Epidermal melanocyte (primary cell): ENCODE results near the gene FHDC1.

ENCODE experiments used
- DNase-seq: peaks from one replicate; pipeline ENCODE4 v3.0.0; 2011; ENCODE audit warnings: low spot score; ENCODE audit not compliant: insufficient read length

FHDC1 gene

DNA sequence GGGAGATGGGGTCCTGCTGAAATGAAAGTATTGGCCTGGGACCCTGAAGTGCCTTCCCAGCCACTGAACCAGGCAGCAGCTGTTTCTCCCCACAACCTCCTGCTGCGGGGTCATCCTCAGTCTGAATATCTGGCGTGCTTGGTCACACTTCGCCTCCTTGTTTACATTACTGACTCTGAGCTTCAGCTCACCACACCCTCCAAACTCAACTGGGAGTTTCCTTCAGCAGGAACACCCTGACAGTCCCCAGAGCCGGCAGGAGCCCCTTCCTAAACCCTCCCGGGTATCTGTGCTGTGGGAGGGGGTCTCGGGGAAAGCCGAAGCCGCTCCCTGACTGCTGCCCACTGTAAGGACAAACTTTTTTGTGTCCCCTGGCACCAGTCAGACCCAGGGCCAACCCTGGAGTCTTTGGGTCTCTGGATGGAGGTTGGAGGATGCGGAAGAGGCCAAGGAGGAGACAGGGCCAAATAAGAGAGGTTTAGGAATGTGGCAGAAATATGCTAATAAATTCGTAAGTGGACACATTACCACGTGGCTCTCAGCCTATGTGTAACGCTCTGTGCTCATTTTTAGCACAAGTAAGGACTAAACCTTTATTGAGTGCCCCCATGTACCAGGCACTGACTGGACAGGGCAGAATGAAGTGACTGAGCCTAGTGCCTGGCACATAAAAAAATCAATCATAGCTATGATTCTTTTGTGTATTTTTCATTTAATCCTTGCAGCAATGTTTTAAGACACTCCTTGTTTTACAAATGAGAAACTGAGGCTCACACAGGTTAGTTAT is 20.7 kb downstream of the FHDC1 start:
- no peak for DNase-seq

DNA sequence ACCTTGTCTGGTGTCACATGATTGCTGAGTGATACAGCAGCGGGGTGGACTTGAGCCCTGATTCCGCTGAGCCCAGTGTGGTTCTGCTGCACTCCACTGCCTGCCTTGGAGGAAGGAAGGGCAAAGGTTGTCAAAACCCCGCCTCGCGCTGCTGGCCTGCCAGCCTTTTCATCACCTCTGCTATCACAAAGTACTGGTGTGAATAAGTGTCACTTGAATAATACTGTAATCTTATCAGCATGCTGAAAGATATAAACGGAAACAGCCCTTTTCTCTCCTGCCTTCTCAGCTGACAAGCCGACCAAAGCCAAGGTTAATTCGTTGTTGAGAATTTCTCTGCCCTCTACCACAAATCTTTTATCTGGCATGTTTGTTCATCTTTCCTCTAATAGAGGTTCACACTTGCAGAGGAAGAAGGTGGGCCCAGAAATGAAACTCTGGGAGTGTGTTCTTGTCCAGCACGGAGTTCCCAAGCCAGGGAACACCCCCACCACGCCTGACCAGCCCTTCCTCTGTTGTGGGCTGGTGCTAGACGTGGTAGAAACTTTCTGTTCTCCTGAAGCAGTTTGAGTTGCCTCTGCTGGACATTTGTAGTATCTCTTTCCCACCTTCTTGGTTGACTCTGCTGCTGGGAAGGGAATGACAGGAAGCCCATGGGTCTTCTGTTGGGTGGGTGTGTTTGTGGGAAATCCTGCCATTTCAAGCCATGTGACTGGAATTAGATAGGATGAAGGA is 21.5 kb downstream of the FHDC1 start:
- no peak for DNase-seq

DNA sequence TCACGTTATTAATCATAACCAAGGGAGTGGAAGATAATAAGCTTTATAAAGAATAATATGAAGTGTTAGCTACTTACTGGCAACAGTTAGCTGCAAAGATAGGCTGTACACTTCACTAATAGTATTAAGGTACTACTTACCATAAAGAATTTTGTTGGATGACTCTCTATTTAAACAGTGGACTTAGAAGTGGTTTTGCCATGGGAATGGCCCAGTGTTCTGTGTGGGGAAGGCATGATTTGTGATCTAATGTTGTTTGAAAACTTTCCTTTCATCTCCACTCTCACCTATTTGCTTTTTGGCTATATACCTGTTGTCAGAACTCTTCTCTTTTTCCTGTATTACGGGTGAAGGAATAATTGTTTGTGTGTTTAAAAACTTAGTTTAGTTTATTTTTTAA is 23.0 kb downstream of the FHDC1 start:
- no peak for DNase-seq

GRCh38 chr4:152960082-152960481 is 24.0 kb downstream of the FHDC1 start:
- no peak for DNase-seq

DNA sequence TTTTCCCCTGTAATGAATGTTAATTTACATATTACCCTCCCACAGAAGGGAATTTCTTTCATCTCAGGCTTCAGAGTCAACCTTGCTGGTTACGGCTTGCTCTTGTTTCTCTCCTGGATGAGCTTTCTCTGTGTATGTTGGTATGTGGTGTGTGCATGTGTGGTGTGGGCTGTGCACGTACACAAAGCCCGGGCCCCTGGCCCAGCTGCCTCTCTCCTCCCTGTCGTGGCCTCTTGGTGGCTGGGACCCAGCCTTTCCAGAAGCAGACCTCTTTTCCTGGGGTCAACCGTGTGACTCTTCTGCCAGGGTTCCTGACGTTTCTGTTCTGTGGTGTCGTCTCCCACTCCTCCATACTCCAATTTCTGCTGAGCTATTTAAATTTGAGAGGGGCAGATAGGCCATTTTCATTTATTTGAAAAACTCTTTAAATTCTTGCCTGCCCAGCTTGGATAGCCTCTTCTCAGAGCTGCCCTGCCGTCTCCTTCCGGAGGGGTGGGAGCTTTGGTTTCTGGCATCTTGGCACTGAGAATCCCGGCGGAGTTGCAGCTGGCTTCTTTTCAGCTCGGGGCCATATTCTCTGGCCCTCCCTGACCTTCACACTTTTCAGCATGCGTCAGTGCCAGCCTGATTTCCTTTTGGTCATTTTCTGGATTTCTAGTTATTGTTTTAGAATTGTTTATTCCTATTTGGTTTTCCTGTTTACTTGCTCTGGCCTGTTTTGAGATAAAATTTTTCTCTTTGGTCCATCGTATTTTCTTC is 25.1 kb downstream of the FHDC1 start:
- no peak for DNase-seq

GRCh38 chr4:152961773-152962115 is 25.6 kb downstream of the FHDC1 start:
- DNase-seq, result no peak

DNA sequence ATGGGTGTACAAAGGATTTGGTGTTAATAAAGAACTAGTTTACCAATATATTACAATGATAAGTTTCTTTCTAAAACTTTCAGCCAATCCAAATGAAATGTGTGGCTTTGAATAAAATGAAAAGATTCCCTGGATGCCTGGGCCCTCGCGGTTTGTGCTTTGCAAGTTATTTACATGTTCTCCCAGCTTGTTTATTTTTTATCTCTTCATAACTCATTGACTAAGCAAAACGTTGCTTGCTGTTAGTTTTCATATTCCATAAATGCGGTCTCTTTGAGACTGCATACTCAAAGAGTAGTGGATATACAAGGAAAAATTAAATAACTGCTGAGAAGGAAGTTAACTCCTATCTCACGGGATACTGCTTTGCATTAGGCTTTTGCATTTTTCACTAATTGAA is 26.0 kb downstream of the FHDC1 start:
- DNase-seq, result no peak

DNA sequence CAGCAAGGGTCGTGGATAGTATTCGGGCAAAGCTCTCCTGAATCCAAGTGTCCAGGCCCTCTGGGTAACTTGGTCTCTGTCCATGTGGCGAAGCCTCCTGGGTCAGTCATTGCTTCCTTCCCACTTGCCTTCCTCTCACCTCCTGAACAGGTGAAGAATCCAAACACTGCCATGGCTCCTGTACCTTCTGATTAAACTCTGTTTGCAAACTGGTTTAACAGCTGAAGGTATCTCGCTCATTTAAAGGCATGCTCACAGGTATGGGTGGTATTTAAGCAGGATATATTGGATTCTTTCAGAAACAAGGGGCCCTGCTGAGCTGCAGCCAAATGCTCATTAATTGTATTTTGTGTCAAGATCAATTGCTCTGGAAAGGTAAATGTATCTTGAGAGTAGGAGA is 28.2 kb downstream of the FHDC1 start:
- DNase-seq, result no peak

GRCh38 chr4:152965611-152966010 is 29.5 kb downstream of the FHDC1 start:
- no peak for DNase-seq

GRCh38 chr4:152967907-152968306 is 31.8 kb downstream of the FHDC1 start:
- no peak for DNase-seq

DNA sequence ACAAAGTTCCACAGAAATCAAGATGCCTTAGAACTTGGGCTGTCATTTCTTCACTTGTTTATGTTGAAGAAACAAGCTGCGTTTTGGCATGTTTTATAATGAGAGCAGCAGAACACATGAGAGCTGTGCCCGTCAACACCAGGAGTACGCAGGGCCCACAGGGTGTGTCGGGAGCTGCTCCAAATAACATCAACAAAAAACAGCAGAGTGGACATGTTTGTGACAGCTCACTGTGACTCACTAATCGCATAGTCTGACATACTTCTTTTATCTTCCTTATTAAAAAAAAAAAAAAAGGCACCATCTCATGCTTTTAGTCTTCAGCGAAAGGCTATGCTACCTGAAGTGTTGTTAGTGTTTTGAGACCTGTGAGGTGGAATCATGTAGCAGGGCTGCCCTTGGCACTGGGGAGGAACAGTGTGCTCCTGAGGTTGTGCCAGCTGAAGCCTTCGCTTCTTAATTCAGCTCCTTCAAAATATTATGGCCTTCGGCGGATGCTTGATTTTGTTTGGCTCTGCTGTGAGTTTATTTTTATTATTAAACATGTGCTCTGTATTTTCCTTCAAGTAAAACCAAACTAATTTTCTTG is 32.8 kb downstream of the FHDC1 start:
- DNase-seq, result no peak

DNA sequence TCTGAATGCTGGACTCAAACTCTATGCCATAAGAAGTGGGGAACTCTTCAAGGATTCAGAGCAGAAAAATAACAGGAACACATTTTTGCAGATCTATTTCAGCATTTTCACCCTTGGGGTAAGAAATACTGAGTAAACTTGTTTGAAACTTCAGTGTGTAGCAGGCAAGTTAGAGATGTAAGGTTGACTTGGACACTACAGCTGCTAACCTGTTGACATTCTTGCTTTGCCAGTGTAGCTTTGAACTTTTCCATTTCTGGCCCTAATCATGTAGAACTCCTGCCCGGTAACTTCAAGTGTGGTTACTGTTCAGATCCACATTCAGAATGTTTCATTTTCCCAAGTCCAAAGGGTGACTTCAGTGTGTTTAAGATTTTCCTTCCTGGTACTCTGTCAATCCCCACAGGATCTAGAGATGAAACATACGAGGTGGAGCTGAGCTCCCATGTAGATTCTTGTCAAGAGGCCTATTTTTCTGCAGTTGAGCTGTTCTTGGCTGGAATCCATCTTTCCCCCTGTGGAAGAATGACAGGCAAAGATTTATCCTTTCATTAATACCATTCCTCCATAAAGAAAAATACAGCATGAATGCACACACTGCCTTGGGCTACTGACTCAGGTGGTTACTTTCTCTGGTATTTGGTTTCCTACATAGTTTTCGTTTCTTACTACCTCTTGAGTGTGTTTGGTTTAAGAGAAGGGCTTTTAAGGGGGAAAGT is 34.1 kb downstream of the FHDC1 start:
- DNase-seq, result no peak

DNA sequence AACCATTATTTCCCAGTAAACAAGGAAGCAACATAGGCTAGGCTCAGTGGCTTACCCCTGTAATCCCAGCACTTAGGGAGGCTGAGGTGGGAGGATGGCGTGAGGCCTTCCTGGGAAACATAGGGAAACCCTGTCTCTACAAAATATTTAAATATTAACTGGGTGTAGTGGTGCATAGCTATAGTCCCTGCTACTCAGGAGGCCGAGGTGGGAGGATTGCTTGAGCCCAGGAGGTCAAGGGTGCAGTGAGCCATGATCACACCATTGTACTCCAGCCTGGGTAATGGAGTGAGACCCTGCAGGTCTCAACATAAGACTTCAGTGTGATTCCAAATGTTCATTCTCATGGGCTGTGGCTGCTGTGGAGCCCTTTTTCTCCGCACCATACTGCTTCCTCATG is 34.9 kb downstream of the FHDC1 start:
- DNase-seq, result no peak

DNA sequence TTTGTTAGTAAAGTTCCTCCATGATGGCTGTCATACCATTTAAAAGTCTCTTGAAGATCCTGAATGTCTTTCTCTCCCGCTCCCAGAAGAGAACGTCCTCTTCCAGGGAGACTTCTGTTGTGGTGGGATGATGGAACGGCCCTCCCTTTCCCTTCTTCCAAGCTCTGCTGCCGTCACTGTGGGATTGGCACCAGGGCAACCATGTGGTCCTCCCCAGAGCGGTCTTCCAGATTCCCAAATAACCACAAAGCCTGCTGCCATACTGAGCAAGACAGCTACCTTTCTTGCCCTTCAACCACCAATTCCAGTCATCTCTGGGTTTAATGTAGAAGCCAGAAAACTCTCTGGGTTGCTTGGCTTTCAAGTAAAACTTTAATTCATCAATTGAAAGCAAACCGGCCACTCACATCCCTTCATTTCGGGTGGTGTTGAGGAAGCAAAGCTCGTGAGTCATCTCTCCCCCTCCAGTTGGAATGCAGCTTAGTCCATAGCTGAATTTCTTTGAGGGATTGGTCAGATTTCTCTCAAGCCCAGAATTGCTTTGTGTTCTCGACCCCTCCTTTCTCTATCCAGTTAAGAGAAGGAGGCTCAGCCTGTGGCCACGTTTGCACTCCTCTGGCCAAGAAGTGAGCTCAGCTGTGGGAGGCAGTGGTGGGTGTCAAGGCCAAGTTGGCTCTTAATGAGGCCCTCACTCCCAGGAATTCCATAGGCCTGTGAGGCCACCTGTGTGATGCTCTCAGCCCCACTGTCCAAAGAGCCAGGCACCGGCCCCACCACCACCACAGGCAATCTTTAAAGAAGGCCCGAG is 36.9 kb downstream of the FHDC1 start:
- DNase-seq, result no peak

DNA sequence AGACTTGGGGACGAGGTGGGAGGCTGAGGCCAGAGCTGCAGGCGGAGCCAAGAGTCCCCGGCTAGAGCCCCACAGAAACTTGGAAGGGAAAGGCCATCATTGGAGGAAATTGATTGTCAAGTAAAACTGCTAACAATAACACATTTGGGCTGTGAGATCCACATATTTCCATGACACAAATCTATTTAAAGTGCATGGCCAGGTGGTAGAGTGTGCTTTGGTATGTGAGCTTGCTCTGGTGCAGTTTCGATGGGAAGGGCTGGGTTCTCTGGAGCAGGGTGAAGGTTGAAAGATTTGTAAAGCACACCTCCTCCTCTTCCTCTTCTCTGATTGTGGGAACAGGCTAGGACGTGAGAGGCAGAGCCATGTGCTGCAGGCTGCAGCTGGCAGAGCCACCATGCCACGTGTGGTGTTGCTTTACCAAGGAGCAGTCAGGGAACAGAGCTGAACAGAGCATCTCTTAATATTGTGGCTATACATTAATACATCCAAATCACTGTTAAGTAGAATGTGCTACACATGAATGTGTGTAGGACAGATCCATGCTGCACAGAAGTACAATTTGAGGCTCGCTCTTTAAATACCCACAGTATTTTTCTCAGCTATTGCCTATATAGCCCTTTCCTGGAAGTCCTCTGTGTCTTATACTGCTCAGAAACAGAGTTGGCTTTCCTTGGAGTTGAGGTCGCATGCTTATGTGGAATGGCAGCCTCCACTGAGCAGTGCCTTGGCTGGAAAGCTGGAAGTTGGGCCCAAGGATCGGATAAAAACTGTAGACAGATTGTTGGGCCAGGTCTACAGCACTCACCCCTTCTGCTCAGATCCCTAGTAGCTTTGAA is 37.7 kb downstream of the FHDC1 start:
- no peak for DNase-seq

- DNase-seq, result no peak
Measured at GRCh38 chr4:152974468-152975379, 38.6 kb downstream of the FHDC1 start.

DNA sequence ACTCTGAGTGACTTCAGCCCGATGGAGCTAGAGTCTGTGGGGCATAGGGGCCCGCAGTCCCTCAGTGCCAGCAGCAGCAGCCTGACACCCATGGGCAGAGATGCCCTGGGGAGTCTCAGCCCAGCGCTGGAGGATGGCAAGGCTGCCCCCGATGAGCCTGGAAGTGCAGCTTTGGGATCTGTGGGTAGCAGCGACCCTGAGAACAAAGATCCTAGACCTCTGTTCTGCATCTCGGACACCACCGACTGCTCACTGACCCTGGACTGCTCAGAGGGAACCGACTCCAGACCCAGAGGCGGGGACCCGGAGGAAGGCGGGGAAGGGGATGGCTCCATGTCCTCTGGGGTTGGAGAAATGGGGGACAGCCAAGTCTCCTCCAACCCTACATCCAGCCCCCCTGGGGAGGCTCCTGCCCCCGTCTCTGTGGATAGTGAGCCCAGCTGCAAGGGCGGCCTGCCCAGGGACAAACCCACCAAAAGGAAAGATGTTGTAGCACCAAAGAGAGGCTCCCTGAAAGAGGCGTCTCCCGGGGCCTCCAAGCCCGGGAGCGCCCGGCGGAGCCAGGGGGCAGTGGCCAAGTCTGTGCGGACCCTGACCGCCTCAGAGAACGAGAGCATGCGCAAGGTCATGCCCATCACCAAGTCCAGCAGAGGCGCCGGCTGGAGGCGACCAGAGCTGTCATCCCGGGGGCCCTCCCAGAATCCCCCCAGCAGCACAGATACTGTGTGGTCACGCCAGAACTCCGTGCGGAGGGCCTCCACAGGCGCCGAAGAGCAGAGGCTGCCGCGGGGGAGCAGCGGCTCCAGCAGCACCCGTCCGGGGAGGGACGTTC is 39.5 kb downstream of the FHDC1 start:
- no peak for DNase-seq
